ENCODE data around the gene GMDS. TPM values are rescaled to one million over a fixed set of nuclear protein-coding genes. Genes with fewer than 3 reads are reported as not detected.

GMDS gene
- total and polyA plus RNA-seq, 9 donors: 6.6 to 20.6 (median 11.0) TPM

DNA sequence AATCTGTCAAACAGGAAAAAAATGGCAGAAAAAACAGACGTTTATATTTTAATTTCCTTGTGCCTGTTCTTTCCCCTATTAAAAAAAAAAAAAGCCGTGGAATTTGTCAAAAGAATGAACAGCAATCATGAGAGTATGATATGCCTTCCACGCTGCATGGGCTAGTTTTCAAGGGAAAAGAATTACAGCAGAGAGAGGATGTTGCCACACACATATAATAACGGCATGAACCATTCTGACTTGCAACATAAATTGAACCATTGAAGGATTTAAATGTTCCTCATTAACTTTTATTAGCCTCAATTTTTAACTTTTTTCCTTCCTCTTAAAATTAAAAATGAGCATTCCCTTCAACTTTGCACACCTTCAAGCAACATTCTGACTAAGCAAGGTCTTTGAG, 333.9 kb downstream of the GMDS start:
- H3K27me3 ChIP-seq: no peaks in the 10 kb centered on the region
- TF ChIP-seq, protein P1, sequence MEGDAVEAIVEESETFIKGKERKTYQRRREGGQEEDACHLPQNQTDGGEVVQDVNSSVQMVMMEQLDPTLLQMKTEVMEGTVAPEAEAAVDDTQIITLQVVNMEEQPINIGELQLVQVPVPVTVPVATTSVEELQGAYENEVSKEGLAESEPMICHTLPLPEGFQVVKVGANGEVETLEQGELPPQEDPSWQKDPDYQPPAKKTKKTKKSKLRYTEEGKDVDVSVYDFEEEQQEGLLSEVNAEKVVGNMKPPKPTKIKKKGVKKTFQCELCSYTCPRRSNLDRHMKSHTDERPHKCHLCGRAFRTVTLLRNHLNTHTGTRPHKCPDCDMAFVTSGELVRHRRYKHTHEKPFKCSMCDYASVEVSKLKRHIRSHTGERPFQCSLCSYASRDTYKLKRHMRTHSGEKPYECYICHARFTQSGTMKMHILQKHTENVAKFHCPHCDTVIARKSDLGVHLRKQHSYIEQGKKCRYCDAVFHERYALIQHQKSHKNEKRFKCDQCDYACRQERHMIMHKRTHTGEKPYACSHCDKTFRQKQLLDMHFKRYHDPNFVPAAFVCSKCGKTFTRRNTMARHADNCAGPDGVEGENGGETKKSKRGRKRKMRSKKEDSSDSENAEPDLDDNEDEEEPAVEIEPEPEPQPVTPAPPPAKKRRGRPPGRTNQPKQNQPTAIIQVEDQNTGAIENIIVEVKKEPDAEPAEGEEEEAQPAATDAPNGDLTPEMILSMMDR (IDR thresholded peaks at IDR 0.05): no peak
- TF ChIP-seq POLR2A (IDR thresholded peaks at IDR 0.05): no peak
- no peak for TF ChIP-seq EP300 (IDR thresholded peaks at IDR 0.05)
- H3K4me1 ChIP-seq (ENCODE audit: insufficient read depth): peaks cover 7% of the 10 kb centered on the region
- intact Hi-C loops (cut with DNase I): no loop called here
- no peaks in the 10 kb centered on the region for H3K36me3 ChIP-seq
- H3K9me3 ChIP-seq: no peaks in the 10 kb centered on the region
- DNase-seq: no peak
- WGBS, 3 donors: 13 to 42% (median 26%) methylated on average over 4 of the region's 4 CpGs
- no peak overlapping the region for H3K27ac ChIP-seq
- H3K4me3 ChIP-seq: no peak overlapping the region

DNA sequence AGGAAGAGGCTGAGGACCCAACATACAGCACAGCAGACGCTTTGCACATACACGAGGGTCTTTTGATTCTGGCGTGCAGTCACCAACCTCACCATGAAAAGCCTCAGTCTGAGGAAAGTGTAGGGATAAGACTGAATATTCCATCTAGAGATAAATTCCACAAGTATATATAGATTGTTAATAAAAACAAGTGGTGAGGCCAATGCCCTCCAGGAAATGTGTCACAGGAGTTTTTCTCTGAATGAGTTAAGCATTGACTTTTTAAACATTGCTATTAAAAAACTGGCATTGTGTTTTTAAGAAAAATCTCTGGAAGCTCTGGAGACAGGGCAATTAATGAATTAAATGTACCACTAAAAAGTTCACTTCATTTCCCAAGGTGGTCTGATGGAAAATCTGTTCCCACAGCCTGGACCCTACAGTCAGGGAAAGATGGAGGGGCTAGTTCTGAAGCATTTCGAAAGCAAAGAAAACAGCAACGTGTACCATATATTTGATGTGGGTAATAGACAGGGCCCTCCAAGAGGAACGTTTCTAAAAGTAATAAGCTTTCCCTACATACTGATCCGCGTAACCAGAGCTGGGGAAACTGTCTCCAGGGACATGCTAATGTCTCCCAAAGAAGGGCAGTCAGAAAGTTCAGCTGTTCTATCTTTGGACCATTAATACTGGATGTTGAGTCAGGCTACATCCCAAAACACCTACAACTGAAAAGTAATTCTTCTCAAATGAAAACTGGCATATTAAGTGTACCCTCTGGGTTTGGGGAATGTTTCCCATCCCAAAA, 334.6 kb downstream of the GMDS start:
- no peaks in the 10 kb centered on the region for H3K9me3 ChIP-seq
- H3K4me1 ChIP-seq (ENCODE audit: insufficient read depth): peaks cover 7% of the 10 kb centered on the region
- intact Hi-C loops (cut with DNase I): no loop called here
- no peaks in the 10 kb centered on the region for H3K27me3 ChIP-seq
- TF ChIP-seq, protein P1 (IDR thresholded peaks at IDR 0.05): no peak
- TF ChIP-seq EP300 (IDR thresholded peaks at IDR 0.05) (no peak), POLR2A (IDR thresholded peaks at IDR 0.05) (no peak)
- DNase-seq: no peak
- no peak overlapping the region for H3K4me3 ChIP-seq
- no peak overlapping the region for H3K27ac ChIP-seq
- WGBS, 3 donors: 80 to 85% (median 84%) methylated on average over 8 of the region's 8 CpGs
- no peaks in the 10 kb centered on the region for H3K36me3 ChIP-seq

DNA sequence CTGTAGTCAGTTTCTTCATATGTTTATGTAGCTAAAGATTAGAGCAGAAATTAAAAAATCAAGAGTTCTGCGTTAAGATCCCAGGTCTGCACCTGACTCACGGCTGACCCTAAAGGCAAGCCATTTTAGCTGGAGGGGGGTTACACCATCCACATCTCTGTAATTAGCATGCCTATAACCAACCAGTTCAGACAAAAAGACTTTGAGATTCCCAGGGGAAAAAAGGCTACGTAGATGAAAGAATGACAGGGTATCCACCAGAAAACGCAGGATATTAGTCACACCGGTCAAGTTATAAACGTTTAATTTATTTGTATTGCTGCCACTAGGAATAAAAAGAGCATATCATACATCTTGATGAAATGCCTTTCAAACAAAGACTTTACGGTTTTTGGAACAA, 336.6 kb downstream of the GMDS start:
- no peak for DNase-seq

GRCh38 chr6:1906609-1907008, 338.8 kb downstream of the GMDS start:
- H3K9me3 ChIP-seq: no peaks in the 10 kb centered on the region
- TF ChIP-seq POLR2A (IDR thresholded peaks at IDR 0.05): no peak
- TF ChIP-seq, protein P1 (IDR thresholded peaks at IDR 0.05): no peak
- TF ChIP-seq EP300 (IDR thresholded peaks at IDR 0.05): no peak
- intact Hi-C loops (cut with DNase I): loop anchor here in 1 of 4 donors (10.0 kb wide), 1 partner anchor 302 kb away; the partner anchor contains the start of gene FOXC1
- 66 to 69% (median 69%) methylated on average over 6 of the region's 6 CpGs for WGBS, 3 donors
- no peak for DNase-seq
- H3K27ac ChIP-seq: no peak overlapping the region
- no peak overlapping the region for H3K4me3 ChIP-seq
- H3K4me1 ChIP-seq (ENCODE audit: insufficient read depth): peaks cover 6% of the 10 kb centered on the region
- no peaks in the 10 kb centered on the region for H3K27me3 ChIP-seq
- H3K36me3 ChIP-seq: no peaks in the 10 kb centered on the region

More for the DNA sequence above, 336.6 kb downstream of the GMDS start:
- Histone ChIP-seq H3K4me3 (no peak overlapping the region), H3K27me3 (no peaks in the 10 kb centered on the region), H3K9me3 (no peaks in the 10 kb centered on the region), H3K27ac (no peak overlapping the region), H3K36me3 (no peaks in the 10 kb centered on the region), H3K4me1 (ENCODE audit: insufficient read depth) (peaks cover 4% of the 10 kb centered on the region)
- 89 to 92% (median 90%) methylated on average over 7 of the region's 7 CpGs for WGBS, 3 donors
- TF ChIP-seq EP300 (IDR thresholded peaks at IDR 0.05) (no peak), POLR2A (IDR thresholded peaks at IDR 0.05) (no peak)
- TF ChIP-seq, protein P1 (IDR thresholded peaks at IDR 0.05): no peak
- intact Hi-C loops (cut with DNase I): loop anchor here in 1 of 4 donors (10.0 kb wide), 1 partner anchor 304 kb away; the partner anchor contains the start of gene FOXC1

Measured in ovary (tissue), 9 donors.